K562 (cell line): ENCODE data around the gene WDR64. TPM values are rescaled to one million over a fixed set of nuclear protein-coding genes. Genes with fewer than 3 reads are reported as not detected.

Experiments
- ATAC-seq: fragments of 200-7000 bp; cut with Tn5 transposase; 3 replicates; pipeline ENCODE4 v1.9.1; 2020; ENCODE audit warnings: moderate library complexity
- BruUV-seq: library from RNA; stranded (reverse); fragments of 400-500 nt; replicated peaks from 2 replicates; lab custom pipeline; 2021; lab: Mats Ljungman, UMichigan
- CTCF ChIA-PET: fragments of 300-600 bp; formaldehyde crosslinking; extraction: SDS; loops from one replicate; lab custom pipeline; 2021; ENCODE audit warnings: low intra/inter-chr PET ratio; lab: Yijun Ruan, JAX
- POLR2A ChIA-PET: fragments of 300-600, 350-650 bp; sonication (Branson Sonifier 250); formaldehyde crosslinking; extraction: SDS; loops from one replicate; lab custom pipeline; 2021; ENCODE audit warnings: antibody characterized with exemption, inconsistent platforms; lab: Yijun Ruan, JAX
- DNase-seq, 4 experiments: peaks; one replicate each; pipeline versions ENCODE4 v3.0.0 to v3.0.0-alpha.2; 2011 to 2018; ENCODE audit warnings: low spot score in 3 of 4, mixed read lengths in 3 of 4; ENCODE audit errors: extremely low read depth in 1 of 4
- FAIRE-seq: peaks from 2 replicates; lab custom pipeline; 2011; peaks lifted over from hg19 to GRCh38; lab: Jason Lieb, UNC
- H2AFZ ChIP-seq: 2 replicates; pipeline ENCODE4 v1.6.0; 2011; ENCODE audit warnings: low read depth, low read length, control low read depth, inconsistent platforms
- H3K27ac ChIP-seq: fragments of 200-600 bp; 3 replicates; pipeline ENCODE4 v1.8.0; 2011; ENCODE audit warnings: low read depth, mild to moderate bottlenecking, control low read depth, inconsistent platforms, low read length, moderate library complexity, mixed read lengths; ENCODE audit errors: extremely low read depth
- H3K27me3 ChIP-seq, 2 experiments: fragments of 300-600 bp in 1 of 2; 2 replicates in 1 of 2; 3 replicates in 1 of 2; pipeline versions ENCODE4 v1.6.0 to v1.8.0; 2011; ENCODE audit warnings: inconsistent platforms in 2 of 2, low read length in 2 of 2, mild to moderate bottlenecking in 1 of 2, mixed read lengths in 1 of 2, moderate library complexity in 1 of 2; ENCODE audit not compliant: control insufficient read depth in 2 of 2, insufficient read depth in 2 of 2
- H3K36me3 ChIP-seq: fragments of 300-600 bp; 3 replicates; pipeline ENCODE4 v1.8.0; 2011; ENCODE audit warnings: mild to moderate bottlenecking, low read length, inconsistent platforms; ENCODE audit not compliant: control insufficient read depth, insufficient read depth
- H3K4me1 ChIP-seq, 2 experiments: fragments of 200-600 bp in 1 of 2; replicated peaks in 1 of 2; 2 replicates in 1 of 2; 3 replicates in 1 of 2; pipeline versions ENCODE4 v1.5.1 to v1.8.0; 2011; ENCODE audit warnings: inconsistent platforms in 2 of 2, low read length in 2 of 2, mild to moderate bottlenecking in 1 of 2, mixed read lengths in 1 of 2, moderate library complexity in 1 of 2; ENCODE audit not compliant: control insufficient read depth in 2 of 2, insufficient read depth in 2 of 2
- H3K4me2 ChIP-seq: 2 replicates; pipeline ENCODE4 v1.6.1; 2011; ENCODE audit warnings: low read length, control low read depth, inconsistent platforms, mixed read lengths; ENCODE audit not compliant: insufficient read depth
- H3K4me3 ChIP-seq: fragments of 200-600 bp; sonication (generic), shearing (Covaris generic); 2 replicates; pipeline ENCODE4 v1.5.1; 2016; ENCODE audit warnings: control low read depth, inconsistent platforms
- H3K79me2 ChIP-seq: fragments of 200-600 bp; 3 replicates; pipeline ENCODE4 v1.8.0; 2011; ENCODE audit warnings: low read length, inconsistent platforms; ENCODE audit not compliant: control insufficient read depth, insufficient read depth
- H3K9ac ChIP-seq, 2 experiments: 2 replicates each; pipeline versions ENCODE4 v1.6.0 to v1.6.1; 2011; ENCODE audit warnings: low read depth in 2 of 2, low read length in 2 of 2, control low read depth in 1 of 2, inconsistent platforms in 1 of 2, mild to moderate bottlenecking in 1 of 2, mixed read lengths in 1 of 2; ENCODE audit not compliant: insufficient read depth in 1 of 2
- H3K9me1 ChIP-seq: one replicate; pipeline ENCODE4 v1.6.0; 2011; ENCODE audit warnings: inconsistent platforms, mild to moderate bottlenecking, low read length, moderate library complexity; ENCODE audit not compliant: control insufficient read depth, insufficient read depth
- H3K9me3 ChIP-seq: replicated peaks from 2 replicates; pipeline ENCODE4 v1.5.1; 2011; ENCODE audit warnings: low read depth, low read length, inconsistent platforms; ENCODE audit not compliant: control insufficient read depth, insufficient read depth
- H4K20me1 ChIP-seq: replicated peaks from 2 replicates; pipeline ENCODE4 v1.6.1; 2011; ENCODE audit warnings: low read length, inconsistent platforms, mixed read lengths; ENCODE audit not compliant: control insufficient read depth, insufficient read depth
- MTA1 ChIP-seq: fragments of 450-650 bp; IDR thresholded peaks from 2 replicates; pipeline ENCODE4 v1.6.1; 2017; ENCODE audit warnings: borderline replicate concordance
- ZNF507 ChIP-seq: conservative IDR thresholded peaks from 2 replicates; pipeline ENCODE4 v1.6.1; 2017; ENCODE audit warnings: missing genetic modification characterization, missing compliant biosample characterization
- WGBS: fragments of 100-300 bp; shearing (Covaris generic); methylation state at CpG from one replicate; pipeline ENCODE4 v1.1.6; 2016; ENCODE audit warnings: low coverage, mixed read lengths; ENCODE audit not compliant: insufficient coverage; ENCODE audit errors: missing lambda C conversion rate; 5-methylcytosine and 5-hydroxymethylcytosine counted together
- in situ Hi-C: fragments of 300-500 bp; cut with MboI; formaldehyde crosslinking; loops from 4 replicates; pipeline ENCODE4 v1.15.0; 2018; ENCODE audit warnings: inconsistent platforms, mixed read lengths
- intact Hi-C: fragments of 100-400 bp; cut with micrococcal nuclease; formaldehyde crosslinking; loops from 2 replicates; pipeline ENCODE4 v1.14.2; 2022
- polyA plus RNA-seq, 8 experiments: library from polyadenylated mRNA; depleted of rRNA in 4 of 8; stranded (reverse) in 5 of 8; unstranded in 3 of 8; fragments of >200 nt; fragmentation: Nextera tagmentation in 2 of 8; fragmentation: Illumina TruSeq in 1 of 8; extraction: Ambion mirVana in 2 of 8; extraction: Trizol in 1 of 8; gene quantifications; 2 replicates each; pipeline versions ENCODE4 v1.2.1 to v1.2.3, GENCODE V29; 2011 to 2014; ENCODE audit warnings: inconsistent platforms in 1 of 8, missing spikeins in 1 of 8
- total RNA-seq, 7 experiments: library from RNA; depleted of rRNA in 6 of 7; stranded (reverse); fragments of >200 nt in 6 of 7; fragmentation: Illumina TruSeq in 2 of 7; extraction: Trizol in 2 of 7; gene quantifications; 2 replicates each; pipeline versions ENCODE4 v1.2.1 to v1.2.3, GENCODE V29; 2011 to 2021; ENCODE audit warnings: low replicate concordance in 1 of 7
- TF ChIP-seq, protein P1 (sequence below): sonication (generic); IDR thresholded peaks from 2 replicates; pipeline ENCODE4 v1.6.1; 2016

Gene WDR64
- total and polyA plus RNA-seq, 9 of the 15 experiments (the other 6 are each of a cell fraction or from before 2014, with no cell fraction given), result 0.06 to 0.29 (median 0.19) TPM; not detected in 5

DNA sequence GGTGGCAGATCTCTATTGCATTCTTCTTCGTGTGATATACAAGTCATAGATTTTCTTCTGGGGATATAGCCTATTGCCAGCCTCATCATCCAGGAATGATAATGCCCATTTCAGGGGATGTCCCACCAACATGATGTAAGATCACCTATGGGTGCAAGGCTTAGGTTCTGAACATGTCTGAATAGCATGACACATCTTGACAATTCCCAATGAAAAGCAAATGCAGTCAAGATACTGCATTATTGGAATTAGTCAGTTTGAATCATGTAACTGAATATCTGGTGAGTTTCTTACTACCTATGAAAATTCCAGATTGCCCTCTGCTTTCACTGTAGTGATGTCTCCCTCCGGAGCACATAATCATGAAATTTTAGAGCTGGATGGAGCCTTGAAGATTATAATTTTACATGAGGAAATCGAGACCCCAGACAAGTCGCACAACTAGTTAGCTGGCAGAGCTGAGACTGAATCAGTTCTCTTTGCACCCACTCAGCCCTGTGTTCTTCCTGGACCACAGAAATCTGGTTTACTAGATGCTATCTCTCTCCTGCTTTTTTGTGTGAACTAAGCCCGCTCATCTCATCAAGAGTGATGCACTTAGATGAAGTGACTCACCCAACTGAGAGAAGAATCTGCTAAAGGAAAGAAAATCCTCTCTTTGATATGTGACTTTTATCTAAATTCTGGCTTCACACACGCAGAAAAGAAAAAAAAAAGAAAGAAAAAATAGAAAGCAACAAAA, 65.0 kb downstream of the WDR64 start (continued):
- TF ChIP-seq MTA1, result no peak

DNA sequence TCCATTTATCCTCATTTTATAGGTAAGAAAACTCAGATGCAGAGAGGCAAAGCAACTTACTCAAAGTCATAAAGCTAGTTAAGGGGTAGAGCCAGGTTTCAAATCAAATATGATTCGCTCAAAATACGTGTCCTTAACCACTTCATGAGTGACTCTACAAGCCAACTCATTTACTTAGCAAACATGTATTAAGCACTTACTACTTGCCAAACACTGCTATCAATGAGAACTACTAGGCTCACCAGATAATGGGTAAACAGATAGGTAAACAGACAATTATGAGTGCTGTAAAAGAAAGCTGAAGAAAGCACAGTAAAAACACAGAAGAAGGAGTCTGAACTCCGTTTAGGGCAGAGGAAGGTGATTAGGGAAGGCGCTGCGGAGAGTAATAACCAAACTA, 65.9 kb downstream of the WDR64 start:
- 51% methylated on average over 5 of the region's 5 CpGs for WGBS
- H3K27me3 ChIP-seq, result no peaks in the 10 kb centered on the region
- no peaks in the 10 kb centered on the region for H3K9me1 ChIP-seq
- TF ChIP-seq, protein P1, sequence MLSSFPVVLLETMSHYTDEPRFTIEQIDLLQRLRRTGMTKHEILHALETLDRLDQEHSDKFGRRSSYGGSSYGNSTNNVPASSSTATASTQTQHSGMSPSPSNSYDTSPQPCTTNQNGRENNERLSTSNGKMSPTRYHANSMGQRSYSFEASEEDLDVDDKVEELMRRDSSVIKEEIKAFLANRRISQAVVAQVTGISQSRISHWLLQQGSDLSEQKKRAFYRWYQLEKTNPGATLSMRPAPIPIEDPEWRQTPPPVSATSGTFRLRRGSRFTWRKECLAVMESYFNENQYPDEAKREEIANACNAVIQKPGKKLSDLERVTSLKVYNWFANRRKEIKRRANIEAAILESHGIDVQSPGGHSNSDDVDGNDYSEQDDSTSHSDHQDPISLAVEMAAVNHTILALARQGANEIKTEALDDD, result 0 out of 2 replicates have a peak, but pooled peaks have one; percentile 35
- no peak for TF ChIP-seq ZNF507 (tag)
- no peak overlapping the region for H3K4me3 ChIP-seq
- H2AFZ ChIP-seq, result no peak overlapping the region
- no peaks in the 10 kb centered on the region for H3K9me3 ChIP-seq
- H3K4me1 ChIP-seq, result peaks cover 0 to 8% of the 10 kb centered on the region in 2 experiments; a peak in 3 of 5 replicates
- H3K27ac ChIP-seq, result no peak overlapping the region
- intact Hi-C loops, result loop anchor here (5.0 kb wide), 1 partner anchor 81 kb away; no protein-coding TSS in a partner anchor
- no peak for FAIRE-seq
- DNase-seq, result no peak
- no peak for ATAC-seq
- ChIA-PET POLR2A (interaction anchor here (1.1 to 1.5 kb wide), 2 partner anchors 8 to 9 kb away, joined by 4 to 5 read pairs; no protein-coding TSS in a partner anchor), CTCF (no interaction called here)
- H3K9ac ChIP-seq, result no peak overlapping the region
- no peaks in the 10 kb centered on the region for H4K20me1 ChIP-seq
- no peaks in the 10 kb centered on the region for H3K36me3 ChIP-seq
- no peaks in the 10 kb centered on the region for H3K79me2 ChIP-seq
- in situ Hi-C loops, result no loop called here
- H3K4me2 ChIP-seq, result no peak overlapping the region
- no TSS peak for BruUV-seq
